Keratinocyte (primary cell): ENCODE results near the gene VEZF1.

ENCODE experiments used
- EZH2 ChIP-seq: IDR thresholded peaks from one replicate; pipeline ENCODE4 v1.6.1; 2012; ENCODE audit warnings: inconsistent platforms, mild to moderate bottlenecking, low read length, moderate library complexity
- TF ChIP-seq, protein P1 (sequence below), 3 experiments: IDR thresholded peaks in 1 of 3; conservative IDR thresholded peaks in 1 of 3; optimal IDR thresholded peaks in 1 of 3; 2 replicates in 2 of 3; 3 replicates in 1 of 3; pipeline versions ENCODE3 to v1.5.1; 2011; ENCODE audit warnings: low read length in 3 of 3, mild to moderate bottlenecking in 3 of 3, moderate library complexity in 2 of 3, control low read depth in 1 of 3, inconsistent platforms in 1 of 3; ENCODE audit not compliant: insufficient read depth in 2 of 3; ENCODE audit errors: extremely low read depth in 1 of 3

DNA sequence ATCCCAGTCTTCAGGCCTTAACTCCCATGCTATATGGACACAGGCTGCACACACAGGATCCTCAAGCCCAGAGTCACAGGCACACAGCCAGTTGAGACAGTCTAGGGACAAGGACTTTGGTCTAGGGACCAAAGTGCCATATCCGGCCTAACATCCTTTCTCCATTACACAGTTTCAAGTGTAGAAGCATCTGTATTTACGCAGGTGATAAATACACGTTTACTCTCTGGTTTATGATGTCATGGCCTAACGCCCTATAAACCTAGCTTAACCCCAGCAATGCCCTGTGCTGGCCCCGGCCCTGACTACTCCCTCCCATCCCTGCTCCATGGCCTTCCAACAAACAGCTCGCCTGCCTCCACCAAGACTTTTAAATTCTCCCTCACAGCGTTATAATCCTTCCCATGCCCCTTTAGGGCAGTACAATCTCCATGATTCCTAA is 50.0 kb downstream of the VEZF1 start:
- TF ChIP-seq, protein P1, sequence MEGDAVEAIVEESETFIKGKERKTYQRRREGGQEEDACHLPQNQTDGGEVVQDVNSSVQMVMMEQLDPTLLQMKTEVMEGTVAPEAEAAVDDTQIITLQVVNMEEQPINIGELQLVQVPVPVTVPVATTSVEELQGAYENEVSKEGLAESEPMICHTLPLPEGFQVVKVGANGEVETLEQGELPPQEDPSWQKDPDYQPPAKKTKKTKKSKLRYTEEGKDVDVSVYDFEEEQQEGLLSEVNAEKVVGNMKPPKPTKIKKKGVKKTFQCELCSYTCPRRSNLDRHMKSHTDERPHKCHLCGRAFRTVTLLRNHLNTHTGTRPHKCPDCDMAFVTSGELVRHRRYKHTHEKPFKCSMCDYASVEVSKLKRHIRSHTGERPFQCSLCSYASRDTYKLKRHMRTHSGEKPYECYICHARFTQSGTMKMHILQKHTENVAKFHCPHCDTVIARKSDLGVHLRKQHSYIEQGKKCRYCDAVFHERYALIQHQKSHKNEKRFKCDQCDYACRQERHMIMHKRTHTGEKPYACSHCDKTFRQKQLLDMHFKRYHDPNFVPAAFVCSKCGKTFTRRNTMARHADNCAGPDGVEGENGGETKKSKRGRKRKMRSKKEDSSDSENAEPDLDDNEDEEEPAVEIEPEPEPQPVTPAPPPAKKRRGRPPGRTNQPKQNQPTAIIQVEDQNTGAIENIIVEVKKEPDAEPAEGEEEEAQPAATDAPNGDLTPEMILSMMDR (optimal IDR thresholded peaks at IDR 0.05 in 1 of 3, IDR thresholded peaks at IDR 0.05 in 1 of 3, conservative IDR thresholded peaks at IDR 0.05 in 1 of 3; ENCODE audit: extremely low read depth in 1 of 3, insufficient read depth in 2 of 3, low read length in 3 of 3), result no peak
- no peak for TF ChIP-seq EZH2
